Activated effector memory CD4-positive, alpha-beta T cell treated with Interleukin-2 at 50 U/mL for 16 hours (primary cell): ENCODE results near the gene CENPW.

Experiments
- DNase-seq: peaks from one replicate; pipeline ENCODE4 v3.0.0-alpha.2; 2020

CENPW gene

GRCh38 chr6:126376682-126377081 is 36.8 kb downstream of the CENPW start:
- no peak for DNase-seq

- DNase-seq = no peak
These were observed 37.8 kb downstream of the CENPW start for GRCh38 chr6:126377594-126378153.

- DNase-seq = no peak
These were observed 40.2 kb downstream of the CENPW start for GRCh38 chr6:126380072-126380583.

GRCh38 chr6:126381498-126381897 is 41.6 kb downstream of the CENPW start:
- no peak for DNase-seq

GRCh38 chr6:126383203-126383602 is 43.3 kb downstream of the CENPW start:
- DNase-seq = no peak

- no peak for DNase-seq
These were observed 45.6 kb downstream of the CENPW start for GRCh38 chr6:126385536-126385935.

GRCh38 chr6:126388104-126388598 is 48.2 kb downstream of the CENPW start:
- no peak for DNase-seq

GRCh38 chr6:126396131-126396530 is 56.2 kb downstream of the CENPW start:
- DNase-seq = no peak
